ENCODE data around the gene LHX4.

LHX4 gene

GRCh38 chr1:180259431-180260338, 29.6 kb downstream of the LHX4 start:
- no peak for DNase-seq

- no peak for DNase-seq
These were observed 30.5 kb downstream of the LHX4 start for GRCh38 chr1:180260541-180260940.

- no peak for DNase-seq
These were observed 31.0 kb downstream of the LHX4 start for GRCh38 chr1:180261030-180261429.

GRCh38 chr1:180261524-180262155, 31.6 kb downstream of the LHX4 start:
- no peak for DNase-seq

- no peak for DNase-seq
These were observed 32.8 kb downstream of the LHX4 start for GRCh38 chr1:180262628-180263488.

- no peak for DNase-seq
These were observed 34.5 kb downstream of the LHX4 start for GRCh38 chr1:180264595-180264994.

- DNase-seq = no peak
These were observed 35.1 kb downstream of the LHX4 start for GRCh38 chr1:180265201-180265600.

- DNase-seq = no peak
These were observed 35.8 kb downstream of the LHX4 start for GRCh38 chr1:180265871-180266270.

- no peak for DNase-seq
These were observed 36.5 kb downstream of the LHX4 start for GRCh38 chr1:180266275-180267210.

- DNase-seq = no peak
These were observed 37.1 kb downstream of the LHX4 start for GRCh38 chr1:180267211-180267561.

GRCh38 chr1:180267761-180268555, 37.9 kb downstream of the LHX4 start:
- DNase-seq = no peak

- DNase-seq = no peak
These were observed 38.6 kb downstream of the LHX4 start for GRCh38 chr1:180268556-180269075.

GRCh38 chr1:180269645-180270529, 39.8 kb downstream of the LHX4 start:
- no peak for DNase-seq

GRCh38 chr1:180270530-180271271, 40.6 kb downstream of the LHX4 start:
- no peak for DNase-seq

- DNase-seq = no peak
These were observed 41.5 kb downstream of the LHX4 start for GRCh38 chr1:180271272-180272255.

GRCh38 chr1:180272395-180272794, 42.3 kb downstream of the LHX4 start:
- no peak for DNase-seq

- no peak for DNase-seq
These were observed 43.0 kb downstream of the LHX4 start for GRCh38 chr1:180273066-180273465.

- DNase-seq = no peak
These were observed 44.2 kb downstream of the LHX4 start for GRCh38 chr1:180274221-180274620.

Data from stimulated activated naive CD4-positive, alpha-beta T cell (primary cell).